HG02588 (cell line): Measurements from ENCODE around the gene OPHN1.

Experiments
- ATAC-seq: cut with Tn5 transposase; IDR thresholded peaks from one replicate; pipeline ENCODE4 v1.9.1; 2021; ENCODE audit warnings: mild to moderate bottlenecking, moderate library complexity; ENCODE audit not compliant: unreplicated experiment

OPHN1 gene

DNA sequence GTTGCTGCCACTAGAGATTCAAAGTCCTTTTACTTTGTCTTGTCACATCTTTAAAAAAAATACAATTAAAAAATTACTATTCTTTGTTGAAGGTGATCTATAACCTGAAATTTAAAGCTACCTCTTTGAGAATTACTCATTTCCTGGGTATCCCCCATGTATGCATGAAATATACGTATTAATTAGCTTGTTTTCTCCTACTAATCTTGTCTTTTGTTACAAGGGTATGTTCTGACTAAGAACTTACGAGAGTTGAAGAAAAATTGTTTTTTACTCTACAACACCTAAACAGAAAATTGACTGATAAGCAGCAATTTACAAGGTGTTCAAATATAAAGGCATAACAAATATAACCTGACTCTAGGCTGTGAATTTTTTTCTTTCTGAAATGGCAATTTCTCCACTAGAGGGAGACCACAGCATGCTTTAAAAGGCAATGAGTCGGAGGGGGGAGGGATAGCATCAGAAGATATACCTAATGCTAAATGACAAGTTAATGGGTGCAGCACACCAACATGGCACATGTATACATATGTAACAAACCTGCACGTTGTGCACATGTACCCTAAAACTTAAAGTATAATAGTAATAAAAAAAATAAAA lies 249.6 kb downstream of the OPHN1 start:
- ATAC-seq: no peak

DNA sequence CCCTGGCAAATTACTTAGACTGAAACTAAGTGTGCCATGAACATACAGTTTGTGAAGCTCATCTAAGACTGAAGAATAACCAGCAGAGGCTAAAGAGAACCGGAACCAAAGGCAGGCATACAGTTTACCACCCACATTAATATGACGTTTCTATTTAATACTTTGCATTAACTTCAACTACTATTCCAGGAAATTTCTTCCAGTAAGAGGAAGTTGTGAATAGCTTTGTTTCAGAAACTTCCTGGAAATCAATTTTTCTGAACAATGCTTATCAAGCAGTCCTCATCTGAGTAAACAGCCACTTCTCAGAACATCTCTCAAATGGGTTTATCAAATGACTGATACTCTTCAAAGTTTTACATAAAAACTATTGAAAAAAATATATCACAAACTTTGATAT lies 252.7 kb downstream of the OPHN1 start:
- no peak for ATAC-seq

DNA sequence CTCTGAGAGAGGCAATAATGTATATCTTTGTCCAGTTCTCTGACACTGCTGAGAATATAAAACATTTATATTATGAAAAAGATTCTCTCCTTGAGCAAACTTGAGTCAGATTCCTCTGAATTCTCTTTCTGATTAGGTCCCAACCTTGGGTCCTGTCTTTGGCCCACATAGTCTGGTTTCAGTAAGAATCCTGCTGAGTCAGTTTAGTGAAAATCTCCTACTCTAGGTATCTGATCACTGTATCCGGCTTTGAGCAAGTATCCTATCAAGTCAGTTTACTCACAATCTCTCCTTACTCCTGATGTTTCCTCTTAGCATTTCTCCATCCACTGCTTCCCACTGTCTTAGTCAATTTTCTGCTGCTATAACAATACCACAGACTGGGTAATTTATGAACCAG lies 253.9 kb downstream of the OPHN1 start:
- ATAC-seq: no peak

DNA sequence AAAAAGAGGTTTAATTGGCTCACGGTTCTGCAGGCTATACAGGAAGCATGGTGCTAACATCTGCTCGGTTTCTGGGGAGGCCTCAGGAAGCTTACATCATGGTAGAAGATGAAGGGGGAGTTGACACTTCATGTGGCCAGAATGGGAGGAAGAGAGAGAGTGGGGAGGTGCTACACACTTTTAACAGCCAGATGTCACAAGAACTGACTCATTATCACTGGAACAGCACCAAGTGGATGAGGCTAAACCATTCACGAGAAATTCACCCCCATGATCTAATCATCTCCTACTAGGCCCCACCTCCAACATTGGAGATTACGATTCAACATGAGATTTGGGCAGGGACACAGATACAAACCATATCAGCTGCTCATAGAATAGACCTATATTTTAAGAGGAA lies 255.8 kb downstream of the OPHN1 start:
- ATAC-seq: no peak

DNA sequence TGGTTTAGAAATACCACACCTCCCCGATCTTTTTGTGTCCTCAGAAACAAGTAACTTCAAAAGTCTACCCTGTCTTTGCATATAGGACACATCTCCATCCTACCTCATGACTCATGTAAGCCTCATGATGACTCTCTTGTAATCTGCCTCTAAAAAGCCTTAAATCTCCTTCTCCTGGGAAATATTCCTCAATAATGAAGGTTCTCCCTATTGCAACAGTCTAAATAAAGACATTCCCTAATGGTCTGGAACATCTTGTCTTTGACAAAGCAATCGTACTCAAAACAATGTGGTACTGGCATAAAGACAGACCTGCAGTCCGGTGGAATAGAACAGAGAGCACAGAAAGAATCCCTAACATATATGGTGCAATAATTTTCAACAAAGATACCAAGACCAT lies 257.7 kb downstream of the OPHN1 start:
- no peak for ATAC-seq

DNA sequence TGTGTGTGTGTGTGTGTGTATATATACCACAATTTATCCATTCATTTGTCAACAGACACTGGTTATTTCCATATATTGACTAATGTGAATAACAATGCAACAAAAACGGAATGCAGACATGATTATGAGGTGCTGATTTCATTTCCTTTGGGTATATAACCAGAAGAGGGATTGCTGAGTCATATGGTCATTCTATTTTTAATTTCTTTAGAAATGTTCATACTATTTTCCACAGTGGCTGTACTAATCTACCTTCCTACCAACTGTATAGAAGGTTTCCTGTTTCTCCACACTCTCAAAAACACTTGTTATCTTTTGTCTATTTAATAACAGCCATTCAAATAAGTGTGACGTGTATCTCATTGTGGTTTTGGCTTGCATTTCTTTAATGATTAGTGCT lies 269.9 kb downstream of the OPHN1 start:
- no peak for ATAC-seq

DNA sequence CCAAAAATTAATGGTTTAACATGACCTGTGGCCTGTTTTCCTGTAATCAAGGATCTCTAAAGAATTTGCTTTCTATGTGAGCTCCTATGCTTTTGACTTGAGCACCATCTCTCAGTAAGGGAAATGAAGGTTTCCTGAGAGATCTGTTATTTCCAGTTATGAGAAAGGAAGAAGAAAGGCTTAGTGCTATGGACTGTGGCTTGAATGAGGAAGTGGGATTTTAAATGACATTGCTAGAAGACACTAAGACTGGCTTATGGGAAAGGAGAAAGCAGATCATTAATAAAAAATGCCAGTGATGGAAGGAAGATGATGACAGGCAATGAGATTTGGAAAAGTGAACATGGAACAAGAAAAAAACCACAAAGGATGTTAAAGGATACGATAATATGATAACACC lies 285.4 kb downstream of the OPHN1 start:
- ATAC-seq: no peak

DNA sequence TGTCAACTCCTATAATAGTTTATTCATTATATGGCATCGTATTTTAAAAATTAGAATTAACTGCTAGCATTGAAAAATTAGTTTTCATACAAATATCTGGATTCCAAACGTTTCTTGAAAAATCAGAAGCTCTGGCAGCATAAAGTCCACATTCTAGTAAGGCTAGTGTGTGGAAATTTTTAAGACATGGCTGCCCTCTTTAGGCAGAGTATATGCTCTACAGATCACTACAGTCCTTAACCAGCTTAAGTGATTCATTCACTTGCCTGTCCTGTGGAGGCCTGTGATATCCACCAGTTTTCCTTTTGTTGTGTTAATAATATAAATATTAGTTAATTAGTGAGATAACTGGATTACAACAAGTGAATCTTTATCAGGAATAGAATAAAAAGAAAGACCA lies 287.2 kb downstream of the OPHN1 start:
- no peak for ATAC-seq

DNA sequence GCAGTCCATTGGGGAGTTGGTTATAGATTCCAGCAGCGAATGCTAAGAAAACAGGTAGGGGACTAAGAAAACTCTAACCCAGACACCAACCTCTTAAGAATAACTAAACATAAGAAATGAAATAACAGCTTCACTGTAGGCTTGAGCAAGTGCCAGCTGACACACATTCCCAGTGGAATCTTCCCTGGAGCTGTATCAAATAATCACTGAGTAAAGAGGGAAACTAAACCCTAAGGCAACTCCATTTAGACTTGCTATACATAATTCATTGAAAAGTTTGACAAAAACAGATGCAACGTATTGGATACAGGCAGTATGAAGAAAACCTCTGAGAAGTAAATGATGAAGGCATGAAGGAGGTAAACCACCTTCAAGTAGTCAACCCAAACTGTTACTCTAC lies 293.5 kb downstream of the OPHN1 start:
- ATAC-seq: no peak

DNA sequence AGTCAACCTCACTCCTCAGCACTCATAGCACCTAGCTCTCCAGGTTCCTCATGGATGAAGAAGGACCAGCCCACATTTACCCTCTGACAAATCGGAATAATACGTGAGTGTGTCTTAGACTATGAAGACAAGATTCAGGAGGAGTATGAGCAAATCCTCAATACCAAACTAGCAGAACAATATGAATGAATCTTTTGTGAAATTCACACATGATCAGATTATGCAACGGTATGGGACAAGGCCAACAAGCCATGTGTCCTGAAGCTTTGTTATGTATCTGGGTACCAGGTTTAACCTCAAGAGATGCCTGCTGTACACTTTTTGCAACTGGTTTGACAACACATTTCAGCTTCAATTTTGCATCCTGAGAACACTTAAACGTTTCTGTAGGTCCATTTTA lies 300.1 kb downstream of the OPHN1 start:
- ATAC-seq: no peak

DNA sequence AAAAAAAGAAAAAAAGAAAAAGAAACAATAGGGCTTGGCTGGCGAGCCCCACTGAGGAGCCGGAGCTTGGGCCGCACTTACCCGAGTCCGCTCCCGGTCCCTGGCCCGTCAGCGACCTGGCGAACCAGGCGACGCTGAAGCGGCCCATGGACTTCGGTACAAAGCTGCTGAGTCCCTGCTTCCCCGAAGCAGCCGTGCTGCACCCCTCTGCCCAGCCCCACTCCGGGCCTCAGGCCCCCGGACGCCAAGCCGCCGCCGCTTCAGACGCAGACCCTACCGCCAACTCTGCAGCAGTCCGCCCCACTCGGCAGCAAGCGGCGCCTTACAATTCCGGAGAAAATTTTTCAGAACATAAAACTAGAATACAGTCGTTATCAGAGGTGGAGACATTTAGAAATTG lies 300.5 kb downstream of the OPHN1 start:
- ATAC-seq: no peak

DNA sequence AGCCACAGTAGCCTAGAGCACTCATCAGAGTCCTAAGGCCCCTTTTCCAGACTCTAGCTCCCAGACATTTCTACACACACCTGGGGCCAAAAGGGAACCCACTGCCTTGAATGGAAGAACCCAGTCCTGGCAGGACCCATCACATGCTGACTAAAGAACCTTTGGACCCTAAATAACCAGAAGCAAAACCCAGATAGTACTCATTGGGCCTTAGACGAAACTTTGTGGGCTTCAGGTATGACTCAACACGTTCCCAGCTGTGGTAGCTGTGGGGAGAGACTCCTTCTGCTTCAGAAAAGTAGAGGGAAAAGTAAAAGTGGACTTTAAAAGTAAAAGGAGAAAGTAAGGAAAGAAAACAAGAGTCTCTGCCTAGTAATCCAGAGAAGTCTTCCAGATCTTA lies 311.5 kb downstream of the OPHN1 start:
- no peak for ATAC-seq

DNA sequence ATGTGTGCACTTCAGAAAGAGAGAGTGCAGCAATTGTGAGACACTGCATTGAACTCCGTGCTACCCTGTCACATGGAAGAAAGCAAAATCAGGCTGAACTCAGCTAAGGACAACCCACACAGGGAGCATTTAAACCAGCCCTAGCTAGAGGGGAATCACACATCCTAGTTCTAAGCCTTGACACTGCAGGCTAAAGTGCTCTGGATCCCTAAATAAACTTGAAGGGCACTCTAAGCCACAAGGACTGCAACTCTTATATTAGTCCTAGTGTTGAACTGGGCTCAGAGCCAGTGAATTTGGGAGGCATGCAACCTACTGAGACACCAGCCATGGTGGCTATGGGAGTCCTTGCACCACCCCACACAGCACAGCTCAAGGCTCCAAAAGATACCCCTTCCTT lies 311.9 kb downstream of the OPHN1 start:
- no peak for ATAC-seq

DNA sequence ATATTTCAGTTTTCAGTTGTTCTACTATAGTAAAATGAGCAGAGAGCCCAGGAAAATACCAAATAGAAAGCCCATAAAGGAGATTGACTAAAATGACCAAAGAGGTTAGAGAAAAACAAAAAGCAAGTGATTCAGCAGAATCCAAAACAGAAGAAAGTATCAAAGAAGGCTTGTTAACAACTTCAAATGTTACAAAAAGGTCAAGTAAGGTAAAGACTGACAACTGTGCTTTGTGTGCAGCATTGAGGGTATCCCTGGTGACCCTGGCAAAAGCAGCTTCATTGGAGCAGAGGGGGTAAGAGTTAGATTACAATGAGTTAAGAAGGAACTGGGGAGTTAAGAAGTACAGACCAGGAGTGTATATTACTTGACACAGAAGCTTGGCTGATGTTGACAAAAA lies 317.9 kb downstream of the OPHN1 start:
- no peak for ATAC-seq

DNA sequence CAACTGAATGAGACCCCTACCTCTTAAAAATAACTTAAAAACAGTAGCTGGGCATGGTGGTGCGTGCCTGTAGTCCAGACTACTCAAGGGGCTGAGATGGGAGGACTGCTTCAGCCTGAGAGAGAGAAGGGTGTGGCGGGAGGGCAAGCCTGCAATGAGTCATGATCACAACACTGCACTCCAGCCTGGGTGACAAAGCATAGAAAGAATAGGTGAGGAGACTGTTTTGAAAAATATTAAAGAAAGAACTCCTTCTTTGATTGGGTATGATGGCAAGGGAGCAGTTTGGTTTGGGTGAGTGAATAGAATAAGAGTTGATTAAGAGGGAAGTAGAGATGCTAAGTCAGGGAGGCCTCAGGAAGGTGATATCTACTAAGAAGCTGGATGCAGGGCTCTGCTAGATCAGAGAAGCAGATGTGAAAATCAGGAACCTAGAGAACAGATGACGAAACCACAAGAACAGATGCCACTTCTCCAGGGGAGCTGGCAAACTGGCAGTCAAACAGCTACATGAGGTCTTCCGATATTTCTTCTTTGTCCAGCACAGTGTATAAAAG lies 318.6 kb downstream of the OPHN1 start:
- ATAC-seq: no peak

DNA sequence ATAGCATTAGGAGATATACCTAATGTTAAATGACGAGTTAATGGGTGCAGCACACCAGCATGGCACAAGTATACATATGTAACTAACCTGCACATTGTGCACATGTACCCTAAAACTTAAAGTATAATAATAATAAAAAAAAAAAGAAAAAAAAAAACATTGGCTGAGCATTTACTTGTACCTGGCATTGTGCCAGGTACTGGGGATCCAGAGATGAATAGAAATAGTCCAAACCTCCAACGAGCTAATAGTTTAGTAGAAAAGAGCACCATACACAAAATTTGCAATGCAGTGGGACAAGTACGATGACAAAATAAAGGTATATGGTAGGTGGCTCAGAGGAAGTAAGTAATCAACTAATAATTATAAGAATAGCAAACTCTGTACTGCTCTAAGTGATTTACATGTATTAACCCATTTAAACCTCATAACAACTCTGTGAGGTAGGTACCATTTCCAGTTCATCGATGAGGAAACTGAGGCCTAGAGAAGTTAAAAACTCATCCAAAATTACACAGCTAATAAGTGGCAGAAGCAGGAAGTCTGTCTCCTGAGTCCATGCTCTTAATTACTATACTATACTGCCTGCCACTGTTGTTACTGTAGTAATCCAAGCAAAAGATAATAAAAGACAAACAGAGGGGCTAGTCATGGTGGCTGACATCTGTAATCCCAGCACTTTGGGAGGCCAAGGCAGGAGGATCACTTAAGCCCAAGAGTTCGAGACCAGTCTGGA lies 319.3 kb downstream of the OPHN1 start:
- no peak for ATAC-seq

DNA sequence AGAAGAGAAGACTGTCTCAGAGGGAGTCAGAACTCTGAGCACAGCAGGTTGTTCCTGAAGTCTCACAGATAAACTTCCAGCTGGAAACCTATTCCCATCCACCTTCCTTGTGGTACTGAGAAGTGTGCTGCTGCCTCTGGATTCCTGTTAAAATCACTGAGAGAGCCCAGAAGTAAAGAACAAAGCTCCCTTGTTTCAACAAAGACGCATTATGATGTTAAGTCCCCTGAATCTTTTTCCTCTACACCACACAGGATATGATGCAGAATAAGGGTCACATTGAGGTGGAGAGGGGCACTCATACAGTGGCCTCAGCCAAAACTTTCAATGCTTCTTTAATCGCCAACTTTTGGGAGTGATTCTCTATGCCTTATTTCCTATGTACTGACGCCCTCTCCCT lies 321.0 kb downstream of the OPHN1 start:
- no peak for ATAC-seq

DNA sequence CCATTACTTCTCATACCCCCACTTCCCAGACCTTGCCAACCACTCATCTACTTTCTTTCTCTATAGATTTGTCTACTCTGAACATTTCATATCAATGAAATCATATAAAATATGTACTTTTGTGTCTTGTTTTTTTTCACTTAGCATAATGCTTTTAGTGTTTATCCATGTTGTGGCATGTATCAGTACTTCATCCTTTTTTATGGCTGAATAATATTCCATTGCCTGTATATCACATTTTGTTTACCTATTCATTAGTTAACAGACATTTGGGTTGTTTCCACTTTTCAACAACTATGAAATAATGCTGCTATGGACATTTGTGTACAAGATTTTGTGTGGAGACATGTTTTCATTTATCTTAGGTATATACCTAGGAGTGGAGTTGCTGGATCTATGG lies 324.1 kb downstream of the OPHN1 start:
- ATAC-seq: no peak

DNA sequence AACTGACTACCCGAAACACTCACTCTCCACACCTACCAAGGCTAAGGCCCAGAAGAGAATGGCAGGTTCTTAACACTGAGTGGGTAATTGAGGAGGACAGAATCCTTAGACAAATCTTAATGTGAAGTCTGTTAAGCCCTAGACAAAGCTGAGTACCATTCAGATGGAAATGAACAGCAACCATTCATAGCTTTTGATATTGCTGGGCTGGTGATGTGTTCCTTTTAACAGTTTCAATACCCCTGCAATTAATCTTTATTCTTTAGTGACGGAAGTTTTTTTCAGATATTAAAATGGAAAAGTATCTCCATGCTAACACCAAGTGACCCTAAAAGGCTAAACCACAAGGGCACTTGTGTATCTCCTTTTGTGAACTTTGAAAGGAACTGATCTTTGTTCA lies 334.9 kb downstream of the OPHN1 start:
- no peak for ATAC-seq

DNA sequence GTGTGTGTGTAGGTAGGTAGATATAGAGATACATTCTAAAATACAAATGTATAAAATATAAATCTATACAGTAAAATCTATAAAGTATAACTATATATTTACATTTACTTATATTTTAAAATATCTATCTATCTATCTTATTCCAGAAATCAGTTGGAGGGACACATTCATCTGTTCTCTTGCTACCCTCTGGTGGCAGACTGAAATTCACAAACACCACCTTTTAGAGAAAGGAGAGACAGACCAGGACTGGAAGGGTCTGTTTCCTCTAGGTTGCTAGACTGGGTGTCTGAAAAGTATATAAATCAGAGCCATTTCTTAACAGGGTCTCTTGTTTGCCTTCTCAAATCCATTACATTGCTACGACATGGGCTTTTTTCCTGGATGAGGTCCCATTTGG lies 343.0 kb downstream of the OPHN1 start:
- ATAC-seq: no peak

DNA sequence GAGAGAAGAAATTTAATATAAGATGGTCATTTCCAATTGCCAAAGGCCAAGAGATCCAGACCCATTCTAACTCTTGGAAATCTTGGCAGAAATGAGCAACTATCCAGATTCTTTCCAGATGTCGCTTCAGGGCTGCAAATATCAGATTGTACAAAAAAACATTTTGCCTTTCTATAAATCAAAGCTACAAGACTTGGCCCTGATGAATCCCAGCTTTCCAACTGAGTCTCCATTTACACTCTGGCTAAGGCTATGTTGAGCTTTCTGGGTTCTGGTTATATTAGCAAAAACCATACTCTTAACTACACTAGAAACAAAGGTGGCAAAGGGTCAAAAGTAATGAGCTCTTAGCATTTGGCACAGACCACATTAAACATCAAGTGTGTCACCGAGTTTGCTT lies 345.8 kb downstream of the OPHN1 start:
- no peak for ATAC-seq

DNA sequence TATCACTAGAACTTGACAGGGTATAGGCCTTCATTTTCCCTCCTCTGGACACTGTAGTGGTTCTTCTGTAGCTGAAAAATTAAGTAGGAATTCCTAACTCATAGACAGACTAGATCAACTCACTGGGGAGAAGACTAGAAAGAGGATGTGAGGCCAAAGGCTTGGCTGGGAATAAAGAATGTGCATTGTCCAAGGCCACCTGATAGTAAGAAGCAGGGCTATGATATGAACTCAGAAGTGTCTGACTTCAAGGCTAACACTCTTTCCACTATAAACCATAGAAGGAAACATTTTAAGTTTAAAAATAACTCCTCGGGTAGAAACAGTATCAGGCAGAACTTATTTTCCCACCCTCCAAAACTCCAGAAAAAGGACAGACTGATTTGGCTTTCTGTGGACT lies 346.6 kb downstream of the OPHN1 start:
- no peak for ATAC-seq

DNA sequence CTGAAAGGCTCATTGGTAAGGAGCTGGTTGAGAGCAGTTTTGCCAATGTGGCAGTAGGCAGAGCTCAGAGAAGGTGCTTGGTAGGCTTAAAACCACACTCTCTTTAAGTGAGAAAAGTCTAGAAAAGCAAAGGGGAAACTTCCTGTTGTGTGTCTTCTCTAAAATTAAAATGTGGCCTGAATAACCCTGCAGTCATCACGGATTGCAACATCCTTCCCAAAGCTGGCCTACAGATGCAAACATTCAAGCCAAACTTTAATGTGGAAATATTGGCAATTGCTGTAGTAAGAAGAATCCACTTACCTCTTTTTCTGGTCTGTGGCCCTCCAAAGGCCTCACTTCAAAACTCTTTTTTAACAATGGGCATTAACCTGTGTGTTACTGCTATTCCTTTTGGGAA lies 348.5 kb downstream of the OPHN1 start:
- ATAC-seq: no peak
